ENCODE data around the gene MYOF. TPM values are rescaled to one million over a fixed set of nuclear protein-coding genes. Genes with fewer than 3 reads are reported as not detected.
"Not testable (repeated sequence)": the region's sequence is repeated elsewhere in the genome, so short reads cannot be mapped to it uniquely, and the experiment has no call there.

Gene MYOF
- total RNA-seq, 1 donor from 2014 or later, result 132 TPM

- no peak for DNase-seq
- peaks cover 79% of the 10 kb centered on the region for H3K36me3 ChIP-seq
- H3K27me3 ChIP-seq, result no peaks in the 10 kb centered on the region
- no peaks in the 10 kb centered on the region for H3K9me3 ChIP-seq
- intact Hi-C loops (cut with DNase I), result no loop called here
- H3K4me1 ChIP-seq, result no peaks in the 10 kb centered on the region
- no peak for TF ChIP-seq CTCF (IDR thresholded peaks at IDR 0.05)
- H3K27ac ChIP-seq, result no peak overlapping the region
- no peak overlapping the region for H3K4me3 ChIP-seq
- ATAC-seq, result no peak
Observed at GRCh38 chr10:93333278-93333978, 148.7 kb downstream of the MYOF start.

- H3K27ac ChIP-seq, result no peak overlapping the region
- no peak for ATAC-seq
- TF ChIP-seq CTCF (IDR thresholded peaks at IDR 0.05), result no peak
- intact Hi-C loops (cut with DNase I), result no loop called here
- H3K9me3 ChIP-seq, result no peaks in the 10 kb centered on the region
- no peak for DNase-seq
- H3K27me3 ChIP-seq, result no peaks in the 10 kb centered on the region
- H3K4me1 ChIP-seq, result no peaks in the 10 kb centered on the region
- peaks cover 79% of the 10 kb centered on the region for H3K36me3 ChIP-seq
- no peak overlapping the region for H3K4me3 ChIP-seq
Observed at GRCh38 chr10:93330824-93331223, 151.3 kb downstream of the MYOF start.

DNA sequence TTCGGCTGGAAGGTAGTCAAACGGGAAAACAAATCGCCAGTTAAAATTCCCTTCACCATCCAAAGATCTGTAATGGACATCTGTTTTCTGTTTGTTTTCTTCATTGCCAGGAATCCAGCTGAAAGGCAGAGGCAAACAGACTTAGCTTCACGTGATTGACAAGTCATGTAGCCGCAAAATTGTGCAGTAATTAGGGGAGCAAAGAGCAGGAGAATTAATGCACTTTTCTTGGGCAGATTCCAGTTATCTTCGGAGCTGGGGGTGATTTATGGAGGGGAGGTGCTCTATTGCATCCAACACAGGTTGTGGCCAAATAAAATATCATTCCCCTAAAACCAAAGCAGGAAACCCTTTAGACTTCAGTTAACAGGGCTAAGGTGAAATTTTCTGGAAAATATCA is 162.2 kb downstream of the MYOF start:
- Histone ChIP-seq H3K27me3 (no peaks in the 10 kb centered on the region), H3K36me3 (peaks cover 94% of the 10 kb centered on the region), H3K4me3 (no peak overlapping the region), H3K4me1 (no peaks in the 10 kb centered on the region), H3K9me3 (no peaks in the 10 kb centered on the region), H3K27ac (no peak overlapping the region)
- intact Hi-C loops (cut with DNase I), result no loop called here
- no peak for DNase-seq
- no peak for ATAC-seq
- no peak for TF ChIP-seq CTCF (IDR thresholded peaks at IDR 0.05)

- no peak for TF ChIP-seq CTCF (IDR thresholded peaks at IDR 0.05)
- no peaks in the 10 kb centered on the region for H3K9me3 ChIP-seq
- intact Hi-C loops (cut with DNase I), result no loop called here
- no peaks in the 10 kb centered on the region for H3K4me1 ChIP-seq
- H3K36me3 ChIP-seq, result peaks cover 92% of the 10 kb centered on the region
- H3K4me3 ChIP-seq, result no peak overlapping the region
- no peak overlapping the region for H3K27ac ChIP-seq
- ATAC-seq (no peak), DNase-seq (no peak)
- no peaks in the 10 kb centered on the region for H3K27me3 ChIP-seq
Observed at GRCh38 chr10:93319096-93319495, 163.0 kb downstream of the MYOF start.

DNA sequence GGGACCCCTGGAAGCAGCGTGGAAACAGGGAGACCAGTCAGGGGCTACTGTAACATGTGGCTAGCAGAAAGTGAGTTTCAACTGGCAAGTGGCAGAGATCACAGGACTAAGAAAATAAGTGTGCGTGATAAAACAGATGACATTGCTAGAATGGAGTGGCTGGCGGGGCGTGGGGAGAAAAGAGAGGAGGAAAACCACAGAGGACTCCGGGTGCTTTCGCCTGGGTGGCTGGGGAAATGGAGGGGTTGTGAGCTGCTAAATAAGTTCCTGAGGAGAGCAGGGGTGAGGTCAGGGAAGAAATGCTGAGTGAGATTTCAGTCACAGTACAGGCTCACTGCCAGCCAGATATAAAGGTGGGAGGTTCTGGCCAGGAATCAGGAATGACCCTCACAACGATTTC is 166.9 kb downstream of the MYOF start:
- ATAC-seq, result no peak

DNA sequence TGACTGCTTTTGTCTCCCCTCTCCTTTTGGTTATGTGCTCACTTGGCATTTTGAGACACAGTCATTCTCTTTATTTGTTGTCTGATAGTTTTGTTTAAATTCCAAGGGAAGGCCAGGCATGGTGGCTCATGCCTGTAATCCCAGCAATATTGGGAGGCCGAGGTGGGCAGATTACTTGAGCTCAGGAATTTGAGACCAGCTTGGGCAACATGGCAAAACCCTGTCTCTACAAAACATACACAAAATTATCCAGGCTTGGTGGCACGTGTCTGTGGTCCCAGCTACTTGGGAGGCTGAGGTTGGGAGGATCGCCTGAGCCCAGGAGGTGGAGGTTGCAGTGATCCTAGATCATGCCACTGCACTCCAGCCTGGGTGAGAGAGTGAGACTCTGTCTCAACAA is 167.5 kb downstream of the MYOF start:
- H3K27ac ChIP-seq; H3K4me3 ChIP-seq; DNase-seq; H3K4me1 ChIP-seq; ATAC-seq; H3K27me3 ChIP-seq; H3K9me3 ChIP-seq; intact Hi-C loops (cut with DNase I): not testable (repeated sequence)
- H3K36me3 ChIP-seq, result peaks cover 92% of the 10 kb centered on the region

More for the DNA sequence above, 166.9 kb downstream of the MYOF start:
- Histone ChIP-seq H3K27ac (no peak overlapping the region), H3K4me3 (no peak overlapping the region), H3K36me3 (peaks cover 92% of the 10 kb centered on the region), H3K4me1 (no peaks in the 10 kb centered on the region), H3K27me3 (no peaks in the 10 kb centered on the region), H3K9me3 (no peaks in the 10 kb centered on the region)
- intact Hi-C loops (cut with DNase I), result no loop called here
- TF ChIP-seq CTCF (IDR thresholded peaks at IDR 0.05), result no peak
- DNase-seq, result no peak

All from upper lobe of right lung (tissue), 1 donor.